HG03432 (cell line): ENCODE measurements around the gene POLR1G.
"Not testable (repeated sequence)": the region's sequence is repeated elsewhere in the genome, so short reads cannot be mapped to it uniquely, and the experiment has no call there.

Experiments
- ATAC-seq: cut with Tn5 transposase; IDR thresholded peaks from one replicate; pipeline ENCODE4 v1.9.1; 2021; ENCODE audit warnings: mild to moderate bottlenecking, moderate library complexity; ENCODE audit not compliant: unreplicated experiment

Gene POLR1G

DNA sequence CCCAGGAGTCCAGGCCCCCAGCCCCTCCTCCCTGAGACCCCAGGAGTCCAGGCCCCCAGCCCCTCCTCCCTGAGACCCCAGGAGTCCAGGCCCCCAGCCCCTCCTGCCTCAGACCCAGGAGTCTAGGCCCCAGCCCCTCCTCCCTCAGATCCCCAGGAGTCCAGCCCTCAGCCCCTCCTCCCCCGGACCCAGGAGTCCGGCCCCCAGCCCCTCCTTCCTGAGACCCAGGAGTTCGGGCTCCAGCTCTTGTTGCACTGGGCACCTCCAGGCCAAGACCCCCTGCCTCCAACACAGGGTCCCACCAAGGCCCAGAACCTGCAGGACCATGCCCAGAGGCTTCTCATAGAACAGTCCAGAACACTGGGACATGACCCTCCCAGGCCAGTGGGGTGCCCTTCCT, 13.5 kb downstream of the POLR1G start:
- no peak for ATAC-seq

DNA sequence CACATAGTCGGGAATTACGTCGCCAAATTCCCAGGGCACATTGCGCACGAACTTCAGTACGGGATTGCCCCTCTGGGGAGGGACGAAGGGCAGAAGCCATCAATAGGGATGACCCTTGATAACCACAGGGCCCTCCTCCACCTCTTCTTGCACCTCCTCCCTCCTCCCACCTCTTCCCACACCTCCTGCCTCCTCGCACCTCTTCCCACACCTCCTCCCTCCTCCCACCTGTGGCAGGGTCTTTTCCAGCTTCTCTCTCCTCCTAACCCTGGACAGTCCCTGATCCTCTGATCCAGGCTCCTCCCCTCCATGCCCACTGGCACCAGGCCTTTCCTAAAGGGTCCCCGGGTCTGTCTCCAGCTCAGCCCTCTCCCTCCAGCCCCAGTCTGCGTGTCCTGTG, 13.9 kb downstream of the POLR1G start:
- no peak for ATAC-seq

DNA sequence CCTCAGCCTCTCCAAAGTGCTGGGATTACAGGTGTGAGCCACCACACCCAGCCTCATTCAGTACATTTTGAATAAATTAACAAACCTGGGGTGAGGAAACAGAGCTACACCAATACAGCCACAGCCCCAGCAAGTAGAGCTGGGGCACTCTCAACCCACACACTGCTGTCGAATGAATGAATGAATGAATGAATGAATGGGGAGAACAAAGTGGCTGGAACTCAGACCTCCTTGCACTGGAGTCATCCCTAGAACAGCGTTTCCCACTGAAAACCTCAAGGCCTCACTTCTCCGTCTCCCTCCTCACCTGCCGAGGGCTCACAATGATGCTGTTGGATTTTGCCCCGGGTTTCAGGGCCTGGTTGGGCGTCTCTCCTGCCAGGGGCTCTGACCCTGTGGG, 14.4 kb downstream of the POLR1G start:
- no peak for ATAC-seq

DNA sequence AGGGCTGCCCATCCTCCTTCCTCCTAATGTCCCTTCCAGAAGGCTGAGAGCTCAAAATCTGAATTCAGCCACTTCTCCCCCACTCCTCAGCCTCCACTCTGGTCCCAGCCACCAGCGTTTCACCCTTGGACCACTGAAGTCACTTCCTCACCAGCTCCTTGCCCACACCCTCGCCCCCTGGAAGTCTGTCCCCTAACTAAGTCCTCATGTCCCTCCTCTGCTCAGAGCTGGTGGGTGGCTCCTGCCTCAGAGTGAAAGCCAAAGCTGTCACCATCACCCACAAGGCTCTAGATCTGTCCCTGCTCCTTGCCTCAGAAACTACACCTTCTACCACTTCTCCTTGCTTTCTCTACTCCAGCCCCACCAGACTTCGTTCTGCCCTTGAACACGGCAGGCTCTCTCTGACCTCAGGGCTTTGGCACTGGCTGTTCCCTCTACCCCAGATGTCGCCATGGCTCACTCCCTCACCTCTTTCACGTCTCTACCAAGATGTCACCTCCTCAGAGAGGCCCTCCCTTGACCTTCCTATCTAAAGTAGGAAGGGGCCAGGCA, 15.6 kb downstream of the POLR1G start:
- ATAC-seq = no peak

DNA sequence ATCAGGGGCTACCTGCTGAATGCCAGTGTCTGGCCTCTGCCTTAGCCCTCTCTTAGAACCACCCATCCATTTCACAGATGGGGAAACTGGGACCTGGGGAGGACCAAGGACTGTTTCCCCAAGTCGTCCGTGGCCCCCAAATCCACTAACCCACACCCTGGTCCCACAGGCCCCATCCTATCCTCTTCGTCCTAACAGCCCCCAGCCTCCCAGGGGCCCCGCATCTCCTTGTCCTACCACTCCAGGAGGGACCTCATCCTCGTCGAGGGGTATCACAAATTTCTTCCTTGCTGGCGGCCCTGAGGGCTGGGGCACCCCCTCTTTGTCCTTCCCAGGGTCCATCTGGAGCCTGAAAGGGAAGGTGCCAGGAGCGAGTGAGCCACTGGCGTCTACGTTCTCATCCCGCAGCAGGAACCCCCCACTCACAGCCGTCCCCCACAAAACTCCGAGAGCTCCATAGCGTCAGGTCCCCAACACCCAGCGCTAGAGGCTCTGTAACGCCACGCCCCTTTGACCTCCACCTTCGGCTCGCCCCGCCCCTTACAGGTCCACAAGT, 16.7 kb downstream of the POLR1G start:
- ATAC-seq = no peak

DNA sequence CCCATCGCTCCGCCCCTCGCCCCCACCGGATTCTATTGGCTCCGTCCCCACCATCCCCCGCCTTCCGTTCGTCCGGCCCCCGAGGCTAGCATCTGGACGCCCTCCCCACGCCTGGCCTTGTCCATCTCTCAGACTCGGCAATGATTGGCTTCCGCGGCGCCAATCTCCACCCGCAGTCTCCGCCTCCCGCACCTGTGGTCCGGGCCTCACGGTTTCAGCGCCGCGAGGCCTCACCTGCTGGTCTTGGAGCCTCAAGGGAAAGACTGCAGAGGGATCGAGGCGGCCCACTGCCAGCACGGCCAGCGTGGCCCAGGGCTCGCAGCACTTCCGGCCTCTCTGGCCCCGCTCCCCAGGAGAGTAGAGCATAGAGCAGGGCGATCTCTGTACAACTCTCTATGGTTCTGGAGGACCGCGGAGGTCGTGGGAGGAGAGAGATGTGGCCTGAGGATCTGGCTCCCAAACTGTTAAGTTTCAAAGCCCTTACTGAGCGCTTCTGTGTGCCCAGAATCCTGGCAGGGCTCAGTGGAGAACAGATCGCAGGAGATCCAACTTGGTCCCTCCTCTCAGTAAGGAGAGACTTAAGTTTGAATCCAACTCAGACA, 17.2 kb downstream of the POLR1G start, which contains the start of gene ERCC1:
ERCC1 (minus strand) TSS at position 329 of the 602 bp plus-strand sequence. CDS start 543 bp downstream, outside the sequence.
- peak; percentile 74 for ATAC-seq

DNA sequence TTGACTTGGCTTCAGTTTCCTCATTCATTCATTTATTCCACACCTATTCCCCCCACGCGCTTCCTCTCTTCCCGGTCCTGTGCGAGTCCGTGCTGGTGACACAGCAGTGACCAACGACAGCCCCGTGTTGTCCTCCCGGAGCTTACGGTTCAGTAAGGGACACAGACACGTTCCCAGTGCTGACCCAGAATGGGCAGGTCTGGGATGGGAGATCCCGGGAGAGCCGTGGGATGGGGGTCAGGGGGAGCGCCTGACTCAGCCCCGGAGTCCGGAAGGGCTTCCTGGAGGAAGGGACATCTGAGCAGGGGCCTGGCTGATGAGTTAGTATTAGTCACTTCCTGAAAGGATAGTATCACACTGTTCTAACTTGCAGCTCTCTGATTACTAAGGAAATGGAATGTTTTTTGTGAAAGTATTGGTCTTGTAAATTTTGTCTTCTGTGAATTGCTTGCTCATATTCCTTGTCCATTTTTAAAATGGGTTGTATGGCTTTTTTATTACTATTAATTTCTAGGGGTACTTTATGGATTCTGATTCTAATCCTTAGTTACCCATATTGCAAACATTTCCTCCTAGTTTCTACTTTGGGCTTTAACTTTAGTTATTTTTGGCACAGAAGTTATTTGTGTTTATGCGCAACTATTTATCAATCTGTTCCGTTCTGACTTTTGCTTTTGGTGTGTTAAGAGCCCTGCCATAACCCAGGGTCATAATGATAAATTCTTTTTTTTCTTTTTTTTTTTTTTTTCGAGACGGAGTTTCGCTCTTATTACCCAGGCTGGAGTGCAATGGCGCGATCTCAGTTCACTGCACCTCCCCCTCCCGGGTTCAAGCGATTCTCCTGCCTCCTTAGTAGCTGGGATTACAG, 18.0 kb downstream of the POLR1G start:
- no peak for ATAC-seq

DNA sequence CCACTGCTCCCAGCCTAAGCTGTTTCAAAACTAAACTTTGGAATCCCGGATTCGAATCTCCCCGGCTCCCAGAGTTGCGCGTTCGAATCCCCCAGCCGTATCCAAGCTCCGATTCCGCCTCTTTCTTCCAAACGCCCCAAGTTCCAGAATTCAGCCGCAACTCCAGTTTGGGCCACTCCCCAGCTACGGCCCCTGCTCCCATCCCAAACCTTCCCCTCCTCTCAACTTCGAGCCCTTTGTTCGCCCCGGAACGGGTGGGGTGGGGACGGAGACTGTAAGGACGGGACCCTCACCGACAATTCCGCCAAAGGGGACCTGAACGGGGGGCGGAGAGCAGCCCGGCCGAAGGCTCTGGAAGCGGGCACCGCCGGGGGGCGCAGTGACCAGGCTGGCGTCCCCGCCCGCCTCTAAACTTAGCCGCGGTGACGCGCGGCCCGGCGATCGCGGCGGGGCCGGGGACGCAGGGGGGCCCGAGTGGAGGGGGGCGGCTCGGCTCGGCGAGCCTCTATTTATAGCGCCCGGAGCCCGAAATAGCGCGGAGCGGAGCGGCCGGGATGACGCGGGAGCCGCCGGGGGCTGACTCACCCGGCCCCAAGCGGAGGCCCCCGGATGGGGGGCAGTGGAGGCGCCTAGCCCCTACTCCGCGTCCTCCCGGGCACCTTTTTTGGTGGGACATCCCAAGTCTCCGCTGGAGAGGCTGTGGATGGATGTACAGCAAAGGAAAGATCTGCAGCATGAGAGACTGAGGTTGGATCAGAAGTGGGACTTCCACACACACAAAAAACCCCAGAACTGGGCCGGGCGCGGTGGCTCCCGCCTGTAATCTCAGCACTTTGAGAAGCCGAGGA, 22.2 kb downstream of the POLR1G start:
- ATAC-seq = no peak

DNA sequence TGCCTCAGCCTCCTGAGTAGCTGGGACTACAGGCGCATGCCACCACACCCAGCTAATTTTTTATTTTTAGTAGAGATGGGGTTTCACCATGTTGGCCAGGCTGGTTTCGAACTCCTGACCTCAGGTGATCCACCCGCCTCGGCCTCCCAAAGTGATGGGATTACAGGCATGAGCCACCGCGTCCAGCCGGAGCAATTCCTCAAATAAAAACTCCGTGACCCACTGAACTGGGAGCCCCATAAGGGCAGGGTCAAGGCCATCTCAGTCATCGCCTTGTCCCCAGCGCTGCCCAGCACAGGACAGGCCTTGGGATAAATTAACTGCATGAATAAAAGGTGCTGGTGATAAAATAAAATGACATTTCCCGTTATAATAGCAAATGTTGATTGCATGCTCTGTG, 23.5 kb downstream of the POLR1G start:
- not testable (repeated sequence) for ATAC-seq

DNA sequence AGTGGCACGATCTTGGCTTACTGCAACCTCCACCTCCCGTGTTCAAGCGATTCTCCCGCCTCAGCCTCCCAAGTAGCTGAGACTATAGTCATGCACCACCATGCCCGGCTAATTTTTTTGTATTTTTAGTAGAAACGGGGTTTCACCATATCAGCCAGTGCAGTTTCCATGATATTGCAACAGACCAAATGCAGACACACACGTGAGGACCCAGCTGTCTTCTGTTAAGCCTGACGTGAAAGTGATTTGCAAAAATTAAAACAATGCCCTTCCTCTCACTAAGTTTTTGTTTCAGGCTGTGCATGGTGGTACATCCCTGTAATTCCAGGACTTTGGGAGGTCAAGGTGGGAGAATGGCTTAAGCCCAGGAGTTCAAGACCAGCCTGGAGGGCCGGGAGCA, 24.6 kb downstream of the POLR1G start:
- not testable (repeated sequence) for ATAC-seq

DNA sequence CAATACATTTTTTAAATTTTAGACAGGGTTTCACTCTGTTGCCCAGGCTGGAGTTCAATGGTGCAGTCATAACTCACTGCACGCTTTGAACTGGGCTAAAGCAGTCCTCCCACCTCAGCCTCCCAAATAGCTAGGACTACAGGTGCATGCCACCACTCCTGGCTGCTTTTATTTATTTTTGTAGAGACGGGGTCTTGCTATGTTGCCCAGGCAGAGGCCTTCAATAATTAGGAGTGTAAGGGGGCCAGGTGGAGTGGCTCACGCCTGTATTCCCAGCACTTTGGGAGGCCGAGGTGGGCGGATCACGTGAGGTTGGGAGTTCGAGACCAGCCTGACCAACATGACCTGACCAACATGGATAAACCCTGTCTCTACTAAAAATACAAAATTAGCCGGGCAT, 26.1 kb downstream of the POLR1G start:
- not testable (repeated sequence) for ATAC-seq

DNA sequence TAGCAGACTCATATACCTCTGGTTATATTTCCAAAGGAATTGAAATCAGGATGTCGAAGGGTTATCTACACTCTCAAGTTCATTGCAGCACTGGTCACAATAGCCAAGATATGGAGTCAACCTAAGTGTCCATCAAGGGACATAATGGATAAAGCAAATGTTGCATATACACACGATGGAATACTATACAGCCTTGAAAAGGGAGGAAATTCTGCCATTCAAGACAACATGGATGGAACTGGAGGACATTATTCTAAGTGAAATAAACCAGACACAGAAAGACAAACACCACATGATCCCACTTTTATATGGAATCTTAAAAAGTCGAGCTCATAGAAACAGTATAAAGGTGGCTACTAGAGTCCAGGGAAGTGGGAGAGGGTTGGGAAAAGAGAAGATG, 30.9 kb downstream of the POLR1G start:
- no peak for ATAC-seq

DNA sequence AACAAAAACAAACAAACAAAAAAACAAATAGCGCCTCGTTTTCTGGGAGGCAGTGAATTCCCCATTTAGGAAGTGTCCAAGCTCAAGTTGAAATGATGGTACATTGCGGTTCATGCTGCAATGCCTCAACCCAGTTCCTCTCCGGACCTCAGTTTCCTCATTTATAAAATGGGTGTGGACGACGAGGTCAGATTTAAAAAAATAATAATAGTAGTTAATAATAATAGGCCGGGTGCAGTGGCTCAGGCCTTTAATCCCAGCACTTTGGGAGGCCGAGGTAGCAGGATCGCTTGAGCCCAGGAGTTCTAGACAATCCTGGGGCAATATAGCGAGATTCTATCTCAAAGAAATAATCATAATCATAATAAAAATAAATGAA, 32.7 kb downstream of the POLR1G start:
- no peak for ATAC-seq

DNA sequence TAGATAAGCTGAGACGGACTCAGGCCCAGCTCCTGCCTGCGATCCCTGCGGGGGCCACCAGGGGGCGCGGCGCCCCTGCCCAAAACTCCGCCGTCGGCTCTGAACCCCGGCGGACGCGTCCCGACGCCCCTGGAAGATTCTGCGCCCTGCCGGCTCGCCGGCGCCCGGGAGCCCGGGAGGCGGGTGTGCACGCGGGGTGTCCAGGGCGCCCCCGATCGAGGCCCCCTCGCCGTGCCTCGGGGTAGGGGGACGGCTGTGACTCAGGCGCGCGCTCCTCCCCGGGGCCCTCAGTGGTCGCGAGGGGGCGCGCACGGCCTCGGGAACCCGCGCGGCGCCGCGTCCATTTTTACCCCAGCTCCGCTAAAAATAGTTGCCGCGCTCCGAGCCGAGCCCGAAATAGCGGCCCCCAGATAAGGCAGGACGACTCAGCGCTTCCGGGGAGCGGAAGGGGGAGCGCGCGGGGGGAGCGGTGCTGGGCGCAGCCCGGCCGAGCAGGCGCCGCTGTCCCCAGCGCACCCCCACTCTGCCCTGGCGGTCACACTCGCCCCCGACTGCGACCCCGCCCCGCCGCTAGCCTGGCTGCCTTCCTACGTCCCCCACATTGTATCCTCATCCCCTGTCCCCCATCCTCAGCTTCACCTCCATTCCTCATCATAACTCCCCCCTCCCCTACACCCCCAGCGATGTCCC, 33.3 kb downstream of the POLR1G start:
- ATAC-seq = peak; percentile 59

DNA sequence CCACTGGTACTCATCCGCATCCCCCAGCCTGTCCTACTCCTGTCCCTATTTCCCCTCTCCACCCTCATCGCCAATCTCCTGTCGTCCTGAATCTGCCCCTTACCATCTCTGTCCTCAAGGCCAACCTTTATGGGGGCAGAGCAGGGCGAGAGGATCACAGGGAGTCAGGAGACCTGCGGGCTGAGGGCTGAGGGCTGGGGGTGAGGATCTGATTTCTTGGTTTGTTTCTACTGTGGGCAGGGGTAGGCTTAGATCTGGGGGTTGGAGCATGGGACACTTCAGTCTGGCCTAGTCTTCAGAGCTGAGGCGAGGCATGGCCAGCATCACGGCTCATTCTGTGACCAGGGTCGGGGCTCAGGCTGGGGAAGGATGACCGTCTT, 33.8 kb downstream of the POLR1G start:
- no peak for ATAC-seq

DNA sequence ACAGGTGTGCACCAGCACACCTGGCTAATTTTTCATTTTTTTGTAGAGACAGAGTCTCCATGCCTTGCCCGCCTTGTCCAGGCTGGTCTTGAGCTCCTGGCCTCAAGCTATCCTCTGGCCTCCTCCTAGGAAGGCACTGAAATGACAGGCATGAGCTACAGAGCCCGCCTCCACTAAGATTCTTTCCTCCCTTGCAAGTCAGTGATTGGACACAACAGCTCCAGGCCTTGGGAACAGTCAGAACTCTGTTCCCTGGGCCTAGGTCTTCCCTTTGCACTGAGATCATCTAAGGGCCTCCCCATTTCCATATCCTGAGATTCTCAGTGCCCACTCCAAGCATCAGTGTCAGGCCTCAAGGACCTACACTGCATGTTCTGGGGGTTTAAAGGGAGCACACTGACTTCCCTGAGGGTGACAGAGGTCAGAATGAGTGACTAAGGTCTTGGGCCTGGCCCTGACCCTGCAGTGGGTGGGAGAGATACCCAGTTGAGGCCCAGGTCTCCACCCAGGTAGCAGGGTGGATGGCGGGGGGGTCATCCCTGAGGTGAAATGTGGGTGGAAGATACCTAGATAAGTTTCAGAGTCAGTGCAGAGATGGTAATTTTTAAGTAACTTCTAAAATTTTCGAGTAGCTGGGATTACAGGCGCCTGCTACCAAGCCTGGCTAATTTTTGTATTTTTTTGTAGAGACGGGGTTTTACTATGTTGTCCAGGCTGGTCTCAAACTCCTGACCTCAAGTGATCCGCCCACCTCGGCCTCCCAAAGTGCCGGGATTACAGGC, 34.6 kb downstream of the POLR1G start:
- ATAC-seq = no peak

DNA sequence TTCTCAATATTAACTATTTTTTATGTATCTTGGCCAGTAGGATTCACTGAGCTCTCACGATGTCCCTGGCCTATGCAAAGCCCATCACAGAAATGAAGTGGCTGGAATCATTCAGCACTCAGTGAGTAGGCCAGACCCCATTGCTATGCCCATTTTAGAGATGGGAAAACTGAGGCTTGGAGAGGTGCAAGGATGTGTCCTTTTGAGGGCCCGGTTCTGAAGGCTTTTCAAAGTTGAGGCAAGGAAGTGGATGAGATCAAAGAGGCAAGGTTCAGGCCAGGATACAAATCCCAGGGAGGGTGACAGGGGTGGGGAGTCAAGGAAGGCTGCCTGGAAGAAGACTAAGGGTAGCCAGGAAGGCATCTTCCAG, 35.9 kb downstream of the POLR1G start:
- ATAC-seq = no peak

DNA sequence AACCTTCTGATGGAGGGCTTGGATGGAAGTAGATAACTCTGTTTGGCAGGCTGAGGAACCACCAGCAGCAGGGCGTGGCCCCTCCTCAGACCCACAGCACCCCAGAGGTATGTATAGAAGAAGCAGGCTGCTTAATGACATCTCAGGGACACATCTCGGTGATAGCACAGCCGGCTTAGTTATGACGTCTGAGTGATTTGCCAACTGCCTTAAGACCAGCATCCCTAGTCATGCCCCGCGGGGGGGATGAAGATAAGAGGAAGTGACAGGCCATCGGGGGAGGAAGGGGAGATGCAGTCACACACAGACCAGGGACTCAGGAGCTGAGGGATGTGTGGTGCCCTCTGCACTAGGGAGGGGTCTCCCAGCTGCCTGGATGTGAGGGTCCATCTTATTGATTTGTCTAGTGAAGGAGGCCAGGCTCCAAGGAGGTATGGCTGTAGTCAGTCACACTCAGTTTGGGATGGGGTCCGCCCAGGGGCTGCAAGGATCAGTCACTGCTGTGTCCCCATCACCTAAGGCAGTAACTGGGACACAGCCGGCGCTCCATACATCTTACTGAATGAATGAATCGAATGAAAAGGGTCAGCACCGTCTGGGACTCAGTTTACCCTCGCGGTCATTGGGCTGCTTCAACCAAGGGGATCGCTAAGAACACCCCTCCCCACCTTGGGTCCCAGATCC, 36.5 kb downstream of the POLR1G start:
- ATAC-seq = no peak
